ENCODE measurements around the gene BARX1.

The BARX1 gene

GRCh38 chr9:93909242-93909616 lies 45.9 kb downstream of the BARX1 start:
- Histone ChIP-seq H3K79me2 (ENCODE audit: insufficient read depth, low read length) (no peaks in the 10 kb centered on the region), H4K20me1 (ENCODE audit: insufficient read depth, low read length) (no peaks in the 10 kb centered on the region), H3K9me2 (ENCODE audit: low read depth, low read length) (no peaks in the 10 kb centered on the region), H3K4me3 (ENCODE audit: low read depth, low read length, poor library complexity, severe bottlenecking) (no peak overlapping the region), H3F3A (ENCODE audit: insufficient read depth, low read length) (no peaks in the 10 kb centered on the region), H3K9me3 (ENCODE audit: low read length) (no peaks in the 10 kb centered on the region), H2AFZ (ENCODE audit: low read length) (no peak overlapping the region), H3K27ac (ENCODE audit: low read depth, low read length, poor library complexity, severe bottlenecking) (no peak overlapping the region), H3K27me3 (ENCODE audit: insufficient read depth, low read length) (no peaks in the 10 kb centered on the region; the same call in 1 of the 2 replicates), H3K4me1 (ENCODE audit: insufficient read depth, low read length, severe bottlenecking) (no peaks in the 10 kb centered on the region), H3K4me2 (ENCODE audit: low read length) (no peak overlapping the region), H3K9ac (ENCODE audit: low read length) (no peak overlapping the region), H3K36me3 (ENCODE audit: insufficient read depth, low read length) (no peaks in the 10 kb centered on the region)
- TF ChIP-seq EZH2 (IDR thresholded peaks at IDR 0.05; ENCODE audit: borderline replicate concordance, low read length) = no peak
- TF ChIP-seq CTCF (IDR thresholded peaks at IDR 0.05; ENCODE audit: low read length) = no peak

GRCh38 chr9:93908591-93909241 lies 46.4 kb downstream of the BARX1 start:
- Histone ChIP-seq H3K4me1 (ENCODE audit: insufficient read depth, low read length, severe bottlenecking) (no peaks in the 10 kb centered on the region), H3K4me2 (ENCODE audit: low read length) (no peak overlapping the region), H3K27me3 (ENCODE audit: insufficient read depth, low read length) (no peaks in the 10 kb centered on the region; the same call in 1 of the 2 replicates), H3K9me2 (ENCODE audit: low read depth, low read length) (no peaks in the 10 kb centered on the region), H3K4me3 (ENCODE audit: low read depth, low read length, poor library complexity, severe bottlenecking) (no peak overlapping the region), H3F3A (ENCODE audit: insufficient read depth, low read length) (no peaks in the 10 kb centered on the region), H3K79me2 (ENCODE audit: insufficient read depth, low read length) (no peaks in the 10 kb centered on the region), H3K9ac (ENCODE audit: low read length) (no peak overlapping the region), H4K20me1 (ENCODE audit: insufficient read depth, low read length) (no peaks in the 10 kb centered on the region), H3K36me3 (ENCODE audit: insufficient read depth, low read length) (no peaks in the 10 kb centered on the region), H3K9me3 (ENCODE audit: low read length) (no peaks in the 10 kb centered on the region), H2AFZ (ENCODE audit: low read length) (no peak overlapping the region), H3K27ac (ENCODE audit: low read depth, low read length, poor library complexity, severe bottlenecking) (no peak overlapping the region)
- TF ChIP-seq CTCF (IDR thresholded peaks at IDR 0.05; ENCODE audit: low read length) (no peak), EZH2 (IDR thresholded peaks at IDR 0.05; ENCODE audit: borderline replicate concordance, low read length) (no peak)

- H3K9ac ChIP-seq (ENCODE audit: low read length) = no peak overlapping the region
Measured at GRCh38 chr9:93907551-93908199, 47.5 kb downstream of the BARX1 start.

More at GRCh38 chr9:93907551-93908199, 47.5 kb downstream of the BARX1 start:
- Histone ChIP-seq H3K9me2 (ENCODE audit: low read depth, low read length) (no peaks in the 10 kb centered on the region), H3K4me2 (ENCODE audit: low read length) (no peak overlapping the region), H4K20me1 (ENCODE audit: insufficient read depth, low read length) (no peaks in the 10 kb centered on the region), H3K27me3 (ENCODE audit: insufficient read depth, low read length) (no peaks in the 10 kb centered on the region; the same call in 1 of the 2 replicates), H3K4me3 (ENCODE audit: low read depth, low read length, poor library complexity, severe bottlenecking) (no peak overlapping the region), H3K4me1 (ENCODE audit: insufficient read depth, low read length, severe bottlenecking) (no peaks in the 10 kb centered on the region), H2AFZ (ENCODE audit: low read length) (no peak overlapping the region), H3F3A (ENCODE audit: insufficient read depth, low read length) (no peaks in the 10 kb centered on the region), H3K36me3 (ENCODE audit: insufficient read depth, low read length) (no peaks in the 10 kb centered on the region), H3K79me2 (ENCODE audit: insufficient read depth, low read length) (no peaks in the 10 kb centered on the region), H3K27ac (ENCODE audit: low read depth, low read length, poor library complexity, severe bottlenecking) (no peak overlapping the region), H3K9me3 (ENCODE audit: low read length) (no peaks in the 10 kb centered on the region)
- TF ChIP-seq CTCF (IDR thresholded peaks at IDR 0.05; ENCODE audit: low read length) (no peak), EZH2 (IDR thresholded peaks at IDR 0.05; ENCODE audit: borderline replicate concordance, low read length) (no peak)
